GM10248 (cell line): ENCODE results near the gene NAV3.

Experiments used
- CTCF ChIA-PET: fragments of 300-600 bp; sonication (Branson Sonifier 250); formaldehyde crosslinking; extraction: SDS; loops from one replicate; lab custom pipeline; 2021; ENCODE audit warnings: antibody characterized with exemption; lab: Yijun Ruan, JAX
- POLR2A ChIA-PET: fragments of 350-650 bp; sonication (Branson Sonifier 250); formaldehyde crosslinking; extraction: SDS; loops from one replicate; lab custom pipeline; 2020; ENCODE audit warnings: antibody characterized with exemption; lab: Yijun Ruan, JAX
- DNase-seq: peaks from one replicate; pipeline ENCODE4 v3.0.0; 2012; ENCODE audit errors: extremely low spot score
- TF ChIP-seq, protein P1 (sequence below): IDR thresholded peaks from 2 replicates; pipeline ENCODE4 v1.5.1; 2012; ENCODE audit warnings: mild to moderate bottlenecking, low read depth; ENCODE audit errors: extremely low read depth, missing control alignments, control extremely low read depth

The NAV3 gene

DNA sequence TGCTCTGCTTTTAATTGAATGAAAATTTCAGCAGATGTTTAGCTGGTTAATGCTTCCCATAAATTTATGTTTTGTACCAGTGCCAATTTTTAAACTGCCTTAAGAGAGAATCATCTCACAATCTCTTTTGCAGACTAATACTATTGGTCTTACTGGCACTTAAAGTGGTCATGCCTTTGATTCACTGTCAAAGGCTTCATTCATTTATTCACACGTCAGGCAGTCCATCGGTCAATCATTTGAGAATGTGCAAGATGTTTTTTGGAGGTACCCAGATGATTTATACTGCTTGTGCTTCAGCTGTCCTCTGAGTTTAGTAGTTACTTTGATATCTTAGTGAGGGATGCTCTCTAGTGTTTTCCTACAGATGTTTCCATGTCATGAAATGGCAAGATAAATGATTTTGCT, 83.4 kb downstream of the NAV3 start:
- TF ChIP-seq, protein P1, sequence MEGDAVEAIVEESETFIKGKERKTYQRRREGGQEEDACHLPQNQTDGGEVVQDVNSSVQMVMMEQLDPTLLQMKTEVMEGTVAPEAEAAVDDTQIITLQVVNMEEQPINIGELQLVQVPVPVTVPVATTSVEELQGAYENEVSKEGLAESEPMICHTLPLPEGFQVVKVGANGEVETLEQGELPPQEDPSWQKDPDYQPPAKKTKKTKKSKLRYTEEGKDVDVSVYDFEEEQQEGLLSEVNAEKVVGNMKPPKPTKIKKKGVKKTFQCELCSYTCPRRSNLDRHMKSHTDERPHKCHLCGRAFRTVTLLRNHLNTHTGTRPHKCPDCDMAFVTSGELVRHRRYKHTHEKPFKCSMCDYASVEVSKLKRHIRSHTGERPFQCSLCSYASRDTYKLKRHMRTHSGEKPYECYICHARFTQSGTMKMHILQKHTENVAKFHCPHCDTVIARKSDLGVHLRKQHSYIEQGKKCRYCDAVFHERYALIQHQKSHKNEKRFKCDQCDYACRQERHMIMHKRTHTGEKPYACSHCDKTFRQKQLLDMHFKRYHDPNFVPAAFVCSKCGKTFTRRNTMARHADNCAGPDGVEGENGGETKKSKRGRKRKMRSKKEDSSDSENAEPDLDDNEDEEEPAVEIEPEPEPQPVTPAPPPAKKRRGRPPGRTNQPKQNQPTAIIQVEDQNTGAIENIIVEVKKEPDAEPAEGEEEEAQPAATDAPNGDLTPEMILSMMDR, result peak; percentile 7
- no peak for DNase-seq
- ChIA-PET POLR2A (no interaction called here), CTCF (interaction anchor here (0.9 to 2.8 kb wide), 2 partner anchors 11 to 193 kb away, joined by 3 to 23 read pairs; no protein-coding TSS in a partner anchor)

DNA sequence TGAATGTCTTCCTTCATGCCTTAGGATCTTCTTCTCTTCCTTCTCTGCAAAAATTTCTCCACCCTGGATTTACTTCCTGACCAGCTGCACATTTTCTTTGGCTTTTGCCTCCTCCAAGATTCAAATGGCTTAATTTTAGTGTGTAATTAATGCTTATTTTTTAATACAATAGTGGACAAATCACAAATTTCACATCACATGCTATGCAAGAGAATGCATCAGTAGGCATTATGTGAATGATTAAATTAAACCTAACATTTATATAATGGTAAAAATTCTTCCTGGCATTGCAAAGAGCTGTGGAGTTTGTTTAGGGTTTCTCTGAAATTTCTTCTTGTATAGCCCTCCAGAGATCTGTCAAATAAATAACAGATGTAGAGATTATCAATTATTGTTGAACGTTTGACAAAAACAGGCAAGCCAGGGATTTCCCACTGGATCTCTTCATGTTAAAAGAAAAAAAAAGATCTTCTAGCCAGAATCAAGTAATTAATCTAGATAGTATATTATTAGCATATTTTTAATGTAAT, 84.4 kb downstream of the NAV3 start:
- TF ChIP-seq, protein P1, result no peak
- ChIA-PET CTCF (interaction anchor here (0.9 to 1.5 kb wide), 3 partner anchors 11 to 194 kb away, joined by 3 to 7 read pairs (median 3); no protein-coding TSS in a partner anchor), POLR2A (no interaction called here)
- DNase-seq, result no peak

DNA sequence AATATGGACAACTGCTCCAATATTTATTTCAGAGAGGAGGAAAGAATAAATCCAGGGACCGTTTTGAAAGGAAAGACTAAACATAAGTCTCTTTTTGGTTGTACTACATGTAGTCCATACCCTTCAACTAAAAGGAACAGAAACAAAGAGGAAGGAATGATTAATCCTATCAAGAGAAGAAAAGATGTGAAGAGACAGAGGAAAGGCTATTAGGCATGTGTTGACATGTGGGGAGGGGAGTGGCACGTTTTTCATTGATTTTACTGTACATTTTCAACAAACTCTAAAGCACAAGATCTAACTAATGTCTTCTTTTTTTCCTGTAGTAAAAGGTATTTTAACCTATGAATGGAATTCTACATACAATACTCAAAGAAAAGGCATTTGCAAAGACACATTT, 85.6 kb downstream of the NAV3 start:
- ChIA-PET CTCF (interaction anchor here (1.4 to 1.5 kb wide), 2 partner anchors 10 to 189 kb away, joined by 3 to 7 read pairs; no protein-coding TSS in a partner anchor), POLR2A (no interaction called here)
- TF ChIP-seq, protein P1, result no peak
- DNase-seq, result no peak

DNA sequence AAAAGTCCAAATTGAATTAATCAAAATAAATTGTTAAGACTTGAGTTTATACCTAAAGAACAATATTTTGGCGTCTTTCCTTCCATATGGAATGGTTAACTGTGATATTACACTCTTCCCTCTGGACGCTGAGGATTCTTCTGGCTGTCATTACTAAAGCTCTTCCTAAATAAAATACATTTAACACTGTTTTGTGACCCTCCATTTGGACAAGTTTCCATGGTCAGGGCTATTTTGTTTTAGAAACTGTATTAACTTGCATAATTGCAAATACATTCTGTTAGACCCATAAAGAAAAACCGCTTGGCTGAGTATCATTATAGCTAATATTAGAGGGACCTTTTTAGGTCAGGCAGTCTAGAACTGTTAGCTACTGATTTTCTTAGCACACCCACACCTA, 87.4 kb downstream of the NAV3 start:
- POLR2A ChIA-PET, result no interaction called here
- no peak for DNase-seq
- CTCF ChIA-PET, result interaction anchor here (1.0 kb wide), 2 partner anchors 8 to 9 kb away, joined by 5 to 6 read pairs; no protein-coding TSS in a partner anchor
- TF ChIP-seq, protein P1, result no peak

DNA sequence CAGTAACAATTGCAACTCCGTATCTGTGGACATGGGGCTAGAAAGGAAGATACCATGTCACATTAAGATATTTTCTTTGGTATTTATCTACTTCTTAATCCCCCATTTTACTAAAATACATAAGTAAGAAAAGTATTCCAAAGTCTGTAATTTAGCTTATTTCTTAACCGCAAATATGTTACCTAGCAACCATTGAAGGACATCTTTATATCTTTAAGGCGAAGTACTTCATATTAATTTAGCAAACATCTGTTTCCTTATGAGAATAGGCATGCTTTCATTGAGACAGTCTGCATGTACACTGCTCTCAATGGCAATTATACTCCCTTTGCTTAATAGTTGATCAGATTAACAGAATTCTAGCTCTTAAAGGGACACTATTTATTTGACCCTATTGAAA, 88.8 kb downstream of the NAV3 start:
- no peak for DNase-seq
- CTCF ChIA-PET, result interaction anchor here (0.7 kb wide), 1 partner anchor 195 kb away, joined by 3 read pairs; no protein-coding TSS in a partner anchor
- TF ChIP-seq, protein P1, result no peak
- POLR2A ChIA-PET, result no interaction called here

DNA sequence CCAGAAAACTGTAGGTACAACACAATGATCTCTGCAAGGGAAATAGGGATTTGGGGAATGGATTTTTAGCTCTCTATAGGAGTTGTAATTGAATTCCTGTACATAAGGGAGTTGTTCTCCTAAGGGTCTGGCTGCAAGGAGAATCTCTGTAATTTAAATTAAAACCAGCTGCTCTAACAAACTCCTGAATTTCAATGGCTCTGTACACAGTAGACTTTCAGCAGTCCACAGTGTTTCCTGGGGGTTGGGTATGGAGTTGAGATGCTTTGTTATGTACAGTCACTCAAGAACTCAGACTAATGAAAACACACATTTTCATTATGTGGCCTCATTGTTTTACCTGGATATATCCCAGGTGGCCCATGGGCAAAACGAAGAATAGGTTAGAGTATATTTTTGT, 93.2 kb downstream of the NAV3 start:
- no peak for DNase-seq
- TF ChIP-seq, protein P1, result no peak
- CTCF ChIA-PET, result interaction anchor here (1.1 to 3.5 kb wide), 7 partner anchors 10 to 282 kb away, joined by 3 to 28 read pairs (median 7); no protein-coding TSS in a partner anchor
- POLR2A ChIA-PET, result no interaction called here
